Left lung (tissue), 10 donors: ENCODE measurements around the gene DOK5. TPM values are rescaled to one million over a fixed set of nuclear protein-coding genes. Genes with fewer than 3 reads are reported as not detected.

Source experiments
- ATAC-seq: fragments of 200-7000 bp; cut with Tn5 transposase; one replicate; pipeline ENCODE4 v1.9.1; 2020; ENCODE audit warnings: moderate library complexity
- DNase-seq, 4 donors: peaks; one replicate each; pipeline ENCODE4 v3.0.0-alpha.2; 2013 to 2020
- H3K27ac ChIP-seq, 2 donors: fragments of 200-600 bp; sonication (generic) in 1 of 2; one replicate each; pipeline versions ENCODE4 v1.5.0 to v1.8.0; 2020 to 2021
- H3K27me3 ChIP-seq, 2 donors: fragments of 200-600 bp; sonication (generic) in 1 of 2; one replicate each; pipeline versions ENCODE4 v1.5.0 to v1.8.0; 2020 to 2021
- H3K36me3 ChIP-seq, 2 donors: fragments of 200-600 bp; sonication (generic) in 1 of 2; one replicate each; pipeline versions ENCODE4 v1.5.0 to v1.8.0; 2020 to 2021
- H3K4me1 ChIP-seq, 2 donors: fragments of 200-600 bp; one replicate each; pipeline ENCODE4 v1.8.0; 2021
- H3K4me3 ChIP-seq, 2 donors: fragments of 200-600 bp; sonication (generic) in 1 of 2; one replicate each; pipeline versions ENCODE4 v1.5.0 to v1.8.0; 2020 to 2021; ENCODE audit warnings: mild to moderate bottlenecking in 1 of 2
- H3K9me3 ChIP-seq, 2 donors: fragments of 200-600 bp; sonication (generic) in 1 of 2; one replicate each; pipeline versions ENCODE4 v1.5.0 to v1.8.0; 2020 to 2021
- CTCF ChIP-seq, 2 donors: fragments of 200-600 bp; sonication (generic) in 1 of 2; IDR thresholded peaks; one replicate each; pipeline versions ENCODE4 v1.5.0 to v1.8.0; 2021; ENCODE audit warnings: antibody characterized with exemption in 2 of 2
- intact Hi-C, 2 donors: fragments of 100-400 bp; cut with DNase I; formaldehyde crosslinking; loops; one replicate each; pipeline versions ENCODE4 v1.11.2 to v1.14.2; 2022
- polyA plus RNA-seq, 6 donors: library from polyadenylated mRNA; unstranded; fragments of 120-200 nt; gene quantifications; one replicate each; pipeline ENCODE4 v1.2.1, GENCODE V29; 2013; ENCODE audit not compliant: insufficient read length in 6 of 6
- total RNA-seq, 2 donors: library from RNA; stranded (reverse); fragmentation: NEBNext Ultra II Directional; extraction: Animal tissue kit (Norgen Biotek cat#: 25700); gene quantifications; one replicate each; pipeline ENCODE4 v1.2.1, GENCODE V29; 2021
- donor health status: DM: no; HTN: yes; CAD: no.
- donor health status: DM: no; HTN: no; CAD: no.

DOK5 gene
- total and polyA plus RNA-seq, 8 donors = 0.92 to 3.6 (median 2.4) TPM

DNA sequence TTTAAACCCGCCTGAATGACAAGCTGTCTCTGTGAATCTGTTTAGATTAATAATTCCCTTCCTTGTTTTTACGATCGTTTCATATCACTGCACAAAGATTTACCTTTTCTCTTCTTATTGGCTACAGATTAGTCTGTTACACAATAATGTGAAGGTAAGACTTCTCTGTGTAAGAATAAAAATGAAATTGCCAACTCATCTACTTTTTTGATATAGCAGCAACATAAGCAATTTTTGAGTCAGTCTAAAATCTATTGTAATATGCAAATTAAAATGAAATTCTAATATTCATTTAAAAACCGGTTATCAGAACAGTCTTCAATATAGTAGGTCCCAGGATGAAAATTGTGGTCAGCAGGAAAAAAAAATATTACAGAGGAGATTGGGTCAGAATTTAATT, 155.2 kb downstream of the DOK5 start:
- Histone ChIP-seq H3K27ac (no peak overlapping the region), H3K27me3 (no peaks in the 10 kb centered on the region), H3K9me3 (no peaks in the 10 kb centered on the region), H3K4me3 (no peak overlapping the region), H3K4me1 (no peaks in the 10 kb centered on the region), H3K36me3 (no peaks in the 10 kb centered on the region)
- ATAC-seq (no peak), DNase-seq (no peak)
- intact Hi-C loops = no loop called here
- no peak for TF ChIP-seq CTCF (IDR thresholded peaks at IDR 0.05)

- ATAC-seq = no peak
- H3K4me1 ChIP-seq = no peaks in the 10 kb centered on the region
- intact Hi-C loops = no loop called here
- no peaks in the 10 kb centered on the region for H3K9me3 ChIP-seq
- no peaks in the 10 kb centered on the region for H3K27me3 ChIP-seq
- no peak for TF ChIP-seq CTCF (IDR thresholded peaks at IDR 0.05)
- H3K4me3 ChIP-seq = no peak overlapping the region
- no peak for DNase-seq
- no peaks in the 10 kb centered on the region for H3K36me3 ChIP-seq
- no peak overlapping the region for H3K27ac ChIP-seq
Observed at GRCh38 chr20:54631059-54631458, 155.7 kb downstream of the DOK5 start.

GRCh38 chr20:54633374-54634355, 158.3 kb downstream of the DOK5 start:
- H3K4me3 ChIP-seq = no peak overlapping the region
- H3K36me3 ChIP-seq = no peaks in the 10 kb centered on the region
- H3K27ac ChIP-seq = no peak overlapping the region
- intact Hi-C loops = no loop called here
- no peak for DNase-seq
- no peak for TF ChIP-seq CTCF (IDR thresholded peaks at IDR 0.05)
- ATAC-seq = no peak
- H3K27me3 ChIP-seq = no peaks in the 10 kb centered on the region
- H3K4me1 ChIP-seq = no peaks in the 10 kb centered on the region
- no peaks in the 10 kb centered on the region for H3K9me3 ChIP-seq

DNA sequence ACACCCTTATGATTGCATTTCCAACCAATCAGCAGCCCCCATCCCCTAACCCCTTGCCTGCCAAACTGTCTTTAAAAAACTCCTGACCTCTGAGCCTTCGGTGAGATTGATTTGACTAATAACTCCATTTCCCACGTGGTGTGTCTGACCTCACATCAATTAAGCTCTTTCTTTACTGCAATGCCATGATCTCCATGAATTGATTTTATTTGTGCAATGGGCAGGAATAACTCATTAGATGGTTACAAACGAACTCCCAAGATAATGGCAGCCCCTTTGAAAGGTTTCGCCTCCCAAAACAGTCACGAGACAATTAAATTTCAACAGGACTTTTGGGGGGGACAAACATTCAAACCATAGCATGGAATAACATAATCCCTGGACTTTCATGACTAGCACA, 161.2 kb downstream of the DOK5 start:
- Histone ChIP-seq H3K9me3 (no peaks in the 10 kb centered on the region), H3K36me3 (no peaks in the 10 kb centered on the region), H3K27ac (no peak overlapping the region), H3K4me3 (no peak overlapping the region), H3K4me1 (no peaks in the 10 kb centered on the region), H3K27me3 (no peaks in the 10 kb centered on the region)
- no peak for ATAC-seq
- TF ChIP-seq CTCF (IDR thresholded peaks at IDR 0.05) = no peak
- intact Hi-C loops = no loop called here
- DNase-seq = no peak

GRCh38 chr20:54639941-54640340, 164.5 kb downstream of the DOK5 start:
- no peak overlapping the region for H3K4me3 ChIP-seq
- intact Hi-C loops = loop anchor here in 1 of 2 donors (10.0 kb wide), 1 partner anchor 535 kb away; no protein-coding TSS in a partner anchor
- ATAC-seq = no peak
- no peaks in the 10 kb centered on the region for H3K27me3 ChIP-seq
- no peaks in the 10 kb centered on the region for H3K4me1 ChIP-seq
- no peak for DNase-seq
- TF ChIP-seq CTCF (IDR thresholded peaks at IDR 0.05) = no peak
- H3K27ac ChIP-seq = no peak overlapping the region
- no peaks in the 10 kb centered on the region for H3K36me3 ChIP-seq
- H3K9me3 ChIP-seq = no peaks in the 10 kb centered on the region
